ENCODE results near the gene LHX8. TPM values are rescaled to one million over a fixed set of nuclear protein-coding genes. Genes with fewer than 3 reads are reported as not detected.
A peak's percentile ranks its signal among the peaks of the same experiment; 100 is the strongest.
"Not testable (repeated sequence)": the region's sequence is repeated elsewhere in the genome, so short reads cannot be mapped to it uniquely, and the experiment has no call there.

The LHX8 gene
- not detected in 2 replicates for total RNA-seq

DNA sequence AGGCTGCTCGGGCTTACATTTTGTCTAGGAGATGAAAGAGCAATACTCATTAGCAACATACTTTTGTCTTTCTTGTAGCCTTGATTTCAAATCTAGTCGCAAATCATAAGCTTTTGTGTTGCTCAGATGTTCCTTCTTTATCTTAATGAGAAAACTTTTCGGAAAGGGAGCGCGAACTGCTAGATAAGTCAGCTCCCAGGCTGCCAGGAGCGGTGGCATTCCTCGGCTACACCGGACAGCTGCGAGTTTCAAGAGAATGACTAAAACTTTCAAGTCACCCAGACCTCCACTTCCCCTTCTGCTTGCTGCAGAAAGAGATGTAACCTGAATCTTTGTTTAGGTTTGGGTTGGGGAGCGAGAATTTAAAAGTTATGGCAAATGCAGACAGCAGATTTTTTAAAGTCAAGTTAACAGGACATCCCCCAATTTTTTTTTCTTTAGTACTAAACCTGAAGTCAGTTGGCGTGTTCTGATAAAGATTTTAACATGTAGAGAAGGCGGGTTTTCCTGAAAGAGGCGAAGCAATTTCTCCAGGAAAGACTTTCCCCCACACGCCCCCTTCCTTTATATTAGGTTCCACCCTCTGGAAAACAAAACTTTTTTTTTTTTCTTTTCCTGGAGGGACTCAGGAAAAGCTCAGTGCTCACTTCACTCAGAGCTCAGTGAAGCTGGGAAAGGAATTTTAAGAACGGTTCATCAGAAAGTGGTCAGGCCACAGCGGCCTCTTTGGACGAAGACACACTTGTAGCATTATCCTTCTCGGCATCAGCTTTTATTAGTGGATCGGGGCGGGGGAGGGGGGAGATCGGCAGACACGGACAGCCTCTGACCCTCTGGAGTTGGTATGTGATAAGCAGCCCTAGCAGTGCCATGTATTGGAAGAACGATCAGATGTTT lies at the start of gene LHX8:
LHX8 (plus strand) TSS at position 639 of the 897 bp plus-strand sequence. CDS start 2,227 bp downstream, outside the sequence.
- no peak for DNase-seq (ENCODE audit: low read depth in 2 of 2)

GRCh38 chr1:75085931-75086330 lies 48.3 kb upstream of the LHX8 start:
- no peak for DNase-seq (ENCODE audit: low read depth in 2 of 2)

GRCh38 chr1:75087278-75087677 lies 46.9 kb upstream of the LHX8 start:
- DNase-seq (ENCODE audit: low read depth in 2 of 2): no peak

- no peak for DNase-seq (ENCODE audit: low read depth in 2 of 2)
These were observed 42.0 kb upstream of the LHX8 start for GRCh38 chr1:75092141-75092540.

DNA sequence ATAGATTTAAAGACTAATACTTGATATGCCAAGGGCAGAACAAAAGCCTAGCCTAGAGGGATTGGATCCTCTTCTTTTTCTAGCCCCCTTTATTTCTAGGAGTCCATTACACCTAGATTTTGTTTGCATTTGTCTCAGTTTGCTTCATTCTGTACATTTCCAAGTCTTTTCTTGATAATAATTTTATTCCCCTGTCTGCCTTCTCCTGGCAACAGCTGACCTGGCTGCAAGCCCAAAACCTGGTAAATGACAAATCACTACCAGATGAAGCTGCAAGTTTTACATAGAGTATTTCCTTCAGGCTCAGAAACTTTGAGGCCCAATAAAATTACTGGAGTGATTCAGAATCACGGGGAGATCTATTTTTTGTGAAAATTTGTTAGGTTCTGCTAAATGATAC lies 36.5 kb upstream of the LHX8 start:
- DNase-seq (ENCODE audit: low read depth in 2 of 2): peak; percentile 27 to 76

DNA sequence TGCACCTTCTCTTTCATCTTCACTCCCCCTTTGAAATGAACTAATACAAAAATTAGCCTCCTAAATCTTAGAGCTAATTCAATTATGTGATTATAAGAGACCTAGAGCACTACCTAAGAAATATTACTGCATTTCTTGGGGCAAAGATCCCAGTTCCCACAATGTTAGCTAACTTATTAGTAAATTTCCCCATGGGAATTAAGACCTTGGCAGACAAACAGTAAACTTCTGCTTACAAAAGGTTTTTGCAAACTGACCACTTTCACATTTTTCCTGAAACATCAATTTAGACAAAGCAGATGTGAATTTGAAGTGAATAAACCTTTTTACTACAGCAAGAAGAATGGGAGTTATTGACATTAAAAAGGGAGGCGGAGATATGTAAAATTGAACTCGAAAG lies 34.6 kb upstream of the LHX8 start:
- DNase-seq (ENCODE audit: low read depth in 2 of 2): no peak

- DNase-seq (ENCODE audit: low read depth in 2 of 2): no peak
These were observed 33.6 kb upstream of the LHX8 start for GRCh38 chr1:75100481-75101092.

GRCh38 chr1:75112362-75112951 lies 21.7 kb upstream of the LHX8 start:
- DNase-seq (ENCODE audit: low read depth in 2 of 2): not testable (repeated sequence)

DNA sequence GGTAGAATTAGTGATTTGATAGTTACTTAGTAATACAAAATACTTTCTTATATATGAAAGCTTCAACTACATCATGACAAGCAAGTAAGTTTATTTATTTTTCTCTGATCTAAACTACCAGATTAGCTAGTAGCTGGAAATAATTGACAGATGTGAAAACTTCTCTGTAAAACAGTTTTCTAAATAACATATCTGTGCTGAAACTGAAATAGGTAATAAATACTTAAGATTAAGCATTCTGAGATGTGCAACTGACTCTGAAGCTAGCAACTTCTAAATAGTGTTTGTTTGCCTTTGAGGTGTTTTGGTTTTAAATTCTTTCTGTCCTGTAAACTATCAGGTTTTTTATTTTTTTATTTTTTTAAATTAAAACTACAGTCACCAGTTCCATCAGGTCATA lies 18.5 kb upstream of the LHX8 start:
- no peak for DNase-seq (ENCODE audit: low read depth in 2 of 2)

GRCh38 chr1:75123756-75124155 lies 10.4 kb upstream of the LHX8 start:
- no peak for DNase-seq (ENCODE audit: low read depth in 2 of 2)

GRCh38 chr1:75124510-75124909 lies 9.7 kb upstream of the LHX8 start:
- peak in 1 of 2 donors; percentile 19 for DNase-seq (ENCODE audit: low read depth in 2 of 2)

- no peak for DNase-seq (ENCODE audit: low read depth in 2 of 2)
These were observed 8.9 kb upstream of the LHX8 start for GRCh38 chr1:75125161-75125726.

GRCh38 chr1:75126611-75127101 lies 7.5 kb upstream of the LHX8 start:
- no peak for DNase-seq (ENCODE audit: low read depth in 2 of 2)

DNA sequence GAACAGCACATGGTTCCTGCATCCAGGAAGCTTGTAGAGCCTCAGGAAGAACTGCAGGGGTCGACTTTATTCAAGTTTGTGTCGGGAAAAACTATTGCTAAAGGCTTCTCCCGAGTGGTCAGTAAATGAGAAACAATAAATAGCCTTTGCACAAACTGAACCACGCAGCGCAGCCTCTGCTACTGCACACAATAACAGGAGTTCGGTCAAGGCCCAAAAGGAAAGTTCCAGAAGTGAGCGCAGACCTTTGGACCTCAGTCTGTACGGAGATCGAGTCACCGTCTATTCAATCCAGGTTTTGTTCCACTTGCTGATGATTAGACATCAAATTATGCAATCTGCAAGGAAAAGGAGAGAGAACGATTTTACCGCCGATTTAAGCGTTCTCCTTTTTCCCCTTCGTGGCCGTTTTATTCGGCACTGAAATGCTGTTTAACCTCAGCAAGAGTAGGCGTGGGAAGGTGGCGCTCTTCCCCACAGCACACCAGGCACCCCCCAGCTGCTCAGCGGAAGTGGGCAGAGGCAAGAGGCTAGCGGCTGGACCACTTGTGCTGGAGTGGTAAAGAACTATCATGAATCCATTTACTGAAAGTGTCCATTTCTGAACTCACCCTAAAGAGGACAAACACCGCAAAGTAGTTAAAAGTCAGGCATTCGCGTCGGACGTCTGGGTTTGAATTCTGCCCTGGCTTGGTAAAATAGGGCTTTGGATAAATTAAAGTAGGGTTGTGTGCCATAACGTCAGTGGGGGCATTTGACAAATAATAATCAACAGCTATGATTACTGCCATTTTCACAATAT lies 6.1 kb upstream of the LHX8 start:
- DNase-seq (ENCODE audit: low read depth in 2 of 2): no peak

DNA sequence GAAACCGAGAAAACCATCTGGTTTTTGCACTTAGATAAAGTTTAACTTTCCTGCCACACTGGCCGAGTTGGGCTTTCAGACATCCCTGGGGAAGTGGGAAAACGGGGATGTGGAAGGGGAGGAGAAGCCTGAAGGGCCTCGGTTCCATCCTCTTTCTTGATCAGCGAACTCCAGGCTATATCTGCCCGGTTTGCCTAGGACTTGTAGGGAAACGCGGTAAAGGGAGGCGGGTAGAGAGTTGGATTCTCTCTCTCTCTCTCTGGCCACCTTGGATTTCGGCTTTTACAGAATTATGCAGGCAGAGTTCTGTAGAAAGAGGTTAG lies 4.6 kb upstream of the LHX8 start:
- DNase-seq (ENCODE audit: low read depth in 2 of 2): no peak

- no peak for DNase-seq (ENCODE audit: low read depth in 2 of 2)
These were observed 4.0 kb upstream of the LHX8 start for GRCh38 chr1:75129983-75130789.

DNA sequence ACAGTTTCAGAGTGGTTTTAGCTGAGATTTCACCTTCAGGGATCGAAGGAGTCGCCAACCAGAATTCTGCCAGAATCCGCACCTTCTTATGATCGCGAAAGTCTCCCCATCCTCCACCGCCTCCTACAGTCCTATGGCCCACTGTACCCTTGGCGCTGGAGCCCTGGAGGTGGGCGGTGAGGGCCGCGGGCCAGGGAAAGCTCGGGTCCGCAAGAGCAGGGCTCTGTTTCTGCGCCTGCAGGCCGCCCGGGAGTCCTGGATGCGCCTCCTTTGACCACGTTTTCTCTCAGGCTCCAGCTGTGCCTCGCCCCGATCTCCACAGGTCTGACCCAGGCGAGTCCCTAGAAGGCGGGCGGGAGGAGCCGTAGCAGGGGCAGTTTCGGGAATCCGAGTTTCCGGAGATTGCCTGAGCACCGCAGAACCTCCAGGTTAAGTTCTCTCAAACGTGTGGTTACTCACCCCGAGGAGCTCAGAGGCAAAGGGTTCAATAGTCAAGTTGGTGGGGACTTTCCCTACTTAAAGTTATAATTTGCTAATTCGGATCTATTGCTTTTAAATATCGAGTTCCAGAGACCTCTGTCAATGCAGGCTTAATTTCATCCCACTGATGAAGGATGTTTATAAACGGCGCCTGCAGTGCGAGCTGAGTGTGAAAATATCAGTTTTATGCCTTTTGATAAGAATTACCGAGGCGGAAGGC lies 3.2 kb upstream of the LHX8 start:
- no peak for DNase-seq (ENCODE audit: low read depth in 2 of 2)

- no peak for DNase-seq (ENCODE audit: low read depth in 2 of 2)
These were observed 2.5 kb upstream of the LHX8 start for GRCh38 chr1:75131565-75132241.

GRCh38 chr1:75132242-75132811 lies 1.9 kb upstream of the LHX8 start:
- no peak for DNase-seq (ENCODE audit: low read depth in 2 of 2)

Data from lung microvascular endothelial cell (primary cell).